Left hindlimb (tissue), 1 donor: ENCODE data around the gene ITK.
"Not testable (repeated sequence)": the region's sequence is repeated elsewhere in the genome, so short reads cannot be mapped to it uniquely, and the experiment has no call there.

Experiments
- DNase-seq: peaks from one replicate; pipeline ENCODE4 v3.0.0-alpha.2; 2018

The ITK gene

GRCh38 chr5:157213527-157214243 is 33.0 kb downstream of the ITK start:
- DNase-seq, result no peak

- DNase-seq, result no peak
These were observed 33.8 kb downstream of the ITK start for GRCh38 chr5:157214415-157214814.

DNA sequence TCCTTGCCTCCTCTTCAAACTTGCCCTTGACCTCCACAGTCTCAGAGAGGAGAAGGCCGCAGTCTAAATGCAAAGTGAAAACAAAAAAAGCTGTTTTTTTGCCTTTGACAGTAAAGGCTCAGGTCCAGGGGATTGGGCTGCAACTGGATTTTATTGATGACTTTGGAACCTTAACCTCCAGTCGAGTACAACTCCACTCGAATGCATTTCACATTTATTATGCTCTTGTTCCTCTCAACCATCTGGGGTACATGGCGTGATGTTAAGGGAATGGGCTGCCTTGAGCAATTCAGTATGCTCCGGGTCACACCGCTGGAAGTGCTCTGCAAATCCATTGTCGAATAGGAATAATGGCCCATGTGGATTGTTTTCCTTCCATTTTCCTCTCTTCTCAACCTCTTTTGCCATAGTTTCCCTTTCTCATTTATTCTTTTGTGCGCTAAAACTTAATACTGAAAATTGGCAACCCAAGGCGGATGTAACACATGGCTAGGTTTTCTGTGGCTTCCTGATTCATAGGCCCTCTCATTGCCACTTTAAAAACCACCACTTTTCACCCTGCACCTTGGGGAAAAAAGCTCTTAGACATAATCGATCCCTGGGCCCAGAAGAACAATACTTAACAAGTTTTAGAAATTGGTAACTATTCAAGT is 34.3 kb downstream of the ITK start:
- no peak for DNase-seq

- DNase-seq, result no peak
These were observed 35.0 kb downstream of the ITK start for GRCh38 chr5:157215514-157216167.

- DNase-seq, result no peak
These were observed 35.9 kb downstream of the ITK start for GRCh38 chr5:157216391-157217142.

DNA sequence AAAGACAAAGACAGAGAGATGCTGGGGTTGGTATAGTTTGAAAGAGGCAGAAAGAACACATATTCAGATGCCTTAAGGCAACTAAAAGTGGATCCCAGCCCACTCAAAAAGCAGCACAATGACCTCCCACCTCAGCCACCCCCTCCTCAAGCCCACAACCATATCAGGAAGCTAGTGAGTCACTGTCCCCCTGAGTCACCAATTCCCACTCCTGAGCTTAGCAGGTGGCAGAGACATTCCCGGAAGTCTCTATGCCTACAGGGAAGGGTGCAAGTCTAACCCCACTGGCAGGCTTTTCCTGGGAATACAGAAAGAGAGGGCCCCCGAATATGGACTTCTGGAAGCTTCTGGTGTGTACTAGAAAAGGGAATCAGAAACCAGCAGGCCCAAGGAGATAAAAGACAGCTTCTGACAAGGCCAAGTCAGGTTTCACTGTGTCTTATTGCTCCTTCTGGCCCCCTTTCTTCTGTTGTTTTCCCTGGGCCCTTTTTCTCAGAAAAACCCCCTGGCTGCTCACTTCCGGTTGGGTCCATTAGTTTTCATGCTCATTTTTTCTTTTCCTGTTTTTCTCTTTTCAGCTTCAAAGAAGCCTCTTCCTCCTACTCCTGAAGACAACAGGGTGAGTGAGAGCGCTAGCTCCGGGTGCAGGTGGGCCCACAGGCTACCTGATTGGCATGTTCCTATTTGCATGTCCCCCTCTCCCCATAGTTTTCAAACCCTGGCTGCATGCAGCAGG is 36.8 kb downstream of the ITK start:
- DNase-seq, result no peak

DNA sequence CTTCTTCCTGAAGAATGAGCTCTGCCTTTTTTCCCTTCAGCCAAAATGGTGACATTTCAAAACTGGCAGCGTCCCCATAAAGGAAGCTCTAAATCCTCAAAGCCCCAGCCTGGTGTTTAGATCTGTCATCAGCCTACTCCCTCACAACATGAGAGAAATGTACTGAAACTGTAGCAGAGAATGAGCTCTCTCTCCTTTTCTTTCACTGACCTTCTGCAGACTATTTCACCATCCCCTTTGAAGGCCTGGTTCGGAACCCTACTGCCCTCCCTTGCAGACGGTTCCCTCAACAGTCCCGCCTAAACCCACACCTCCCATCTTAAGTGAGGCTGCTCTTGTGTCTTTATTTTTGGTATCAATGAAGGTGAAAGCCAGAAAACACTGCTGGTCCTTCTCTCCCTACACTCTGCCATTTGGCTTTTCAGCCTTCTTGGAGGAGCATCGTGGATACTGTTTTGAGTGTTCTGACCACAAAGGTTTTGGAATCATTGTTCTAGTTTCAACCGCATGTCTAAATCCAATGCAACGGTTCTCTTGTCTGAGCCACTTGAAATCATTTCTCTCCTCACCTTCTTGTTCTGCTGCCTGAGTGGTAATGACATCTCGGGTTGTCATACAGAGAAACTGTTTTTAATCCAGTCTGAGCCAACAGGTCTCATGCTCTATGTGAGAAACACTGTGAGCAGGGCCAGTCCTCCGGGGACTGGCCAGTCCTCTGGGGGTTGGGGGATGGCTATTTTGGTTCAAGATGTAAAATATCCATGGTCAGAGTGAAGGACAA is 39.0 kb downstream of the ITK start:
- no peak for DNase-seq

DNA sequence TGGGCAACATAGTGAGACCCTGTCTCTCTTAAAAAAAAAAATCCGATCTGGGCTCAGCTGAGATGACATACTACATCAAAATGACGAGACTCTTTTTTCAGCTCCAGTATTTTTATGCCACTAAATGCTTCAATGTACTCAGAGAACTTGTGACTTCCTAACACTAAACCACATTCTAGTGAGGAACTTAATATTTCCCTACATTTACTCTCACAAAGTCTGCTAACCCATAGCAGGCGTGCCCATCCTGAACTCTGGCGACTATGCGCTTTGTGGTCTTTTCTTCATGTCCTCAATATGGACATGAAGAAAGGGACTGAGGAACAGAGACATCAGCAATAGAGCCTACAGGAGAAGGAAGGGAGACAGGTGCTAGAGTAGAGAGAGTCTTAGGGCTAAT is 41.3 kb downstream of the ITK start:
- no peak for DNase-seq

- DNase-seq, result no peak
These were observed 42.0 kb downstream of the ITK start for GRCh38 chr5:157222506-157223230.

- no peak for DNase-seq
These were observed 45.1 kb downstream of the ITK start for GRCh38 chr5:157225469-157226422.

- no peak for DNase-seq
These were observed 50.0 kb downstream of the ITK start for GRCh38 chr5:157230610-157231009.

DNA sequence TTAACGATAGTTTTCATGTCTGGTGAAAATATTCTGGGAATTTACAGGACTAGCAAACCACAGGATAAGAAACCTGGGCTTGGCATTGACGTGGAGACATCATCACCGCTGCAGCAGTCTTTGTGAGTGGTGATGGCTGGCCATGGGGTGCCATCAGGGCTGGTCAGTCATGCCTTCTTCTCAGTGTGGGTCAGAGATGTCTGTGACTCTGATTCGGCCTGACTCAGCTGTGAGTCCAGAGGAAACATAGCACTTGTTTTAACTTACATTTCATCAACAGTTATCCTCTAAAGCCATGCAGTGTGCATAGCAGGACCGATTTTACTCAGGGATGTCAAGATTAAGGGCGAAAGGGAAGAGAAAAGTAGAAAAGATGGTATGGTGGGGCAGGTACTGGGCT is 52.1 kb downstream of the ITK start:
- DNase-seq, result no peak

DNA sequence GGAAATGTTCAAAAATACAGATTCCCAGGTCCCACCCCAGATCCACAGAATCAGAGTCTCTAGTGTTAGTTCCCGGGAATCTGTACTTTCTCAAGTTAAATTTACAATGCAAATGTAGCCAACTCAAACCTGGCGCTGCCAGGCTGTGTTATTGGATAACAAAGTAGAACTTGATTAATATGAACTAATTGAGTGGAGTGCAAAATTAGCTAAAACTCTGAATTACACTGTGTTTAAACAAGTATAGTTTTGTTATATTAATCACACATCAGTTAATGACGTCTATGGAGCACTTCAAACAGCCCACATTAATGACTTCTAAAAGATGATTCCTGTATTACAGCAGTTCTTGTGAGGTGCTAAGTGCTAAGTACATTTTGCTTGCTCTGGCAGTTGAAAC is 52.9 kb downstream of the ITK start:
- no peak for DNase-seq

GRCh38 chr5:157236423-157236822 is 55.8 kb downstream of the ITK start:
- no peak for DNase-seq

DNA sequence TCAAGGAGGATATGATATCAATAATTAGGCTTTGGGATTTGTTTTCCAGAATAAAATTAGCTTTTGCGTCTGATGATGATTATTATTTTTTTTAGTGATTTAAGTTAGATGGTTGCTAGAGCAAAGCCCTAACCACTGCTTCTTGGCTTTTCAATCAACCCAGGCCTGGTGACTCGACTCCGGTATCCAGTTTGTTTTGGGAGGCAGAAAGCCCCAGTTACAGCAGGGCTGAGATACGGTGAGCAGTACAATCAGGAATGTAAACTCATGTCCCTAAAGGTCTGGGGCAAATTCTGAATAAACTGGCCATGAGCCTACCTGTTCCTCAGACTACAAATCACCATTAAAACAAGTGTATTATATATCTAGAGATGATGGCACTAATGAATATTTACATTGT is 60.8 kb downstream of the ITK start:
- DNase-seq, result no peak

GRCh38 chr5:157244704-157245103 is 64.1 kb downstream of the ITK start:
- DNase-seq, result not testable (repeated sequence)

GRCh38 chr5:157245476-157245875 is 64.8 kb downstream of the ITK start:
- DNase-seq, result no peak

DNA sequence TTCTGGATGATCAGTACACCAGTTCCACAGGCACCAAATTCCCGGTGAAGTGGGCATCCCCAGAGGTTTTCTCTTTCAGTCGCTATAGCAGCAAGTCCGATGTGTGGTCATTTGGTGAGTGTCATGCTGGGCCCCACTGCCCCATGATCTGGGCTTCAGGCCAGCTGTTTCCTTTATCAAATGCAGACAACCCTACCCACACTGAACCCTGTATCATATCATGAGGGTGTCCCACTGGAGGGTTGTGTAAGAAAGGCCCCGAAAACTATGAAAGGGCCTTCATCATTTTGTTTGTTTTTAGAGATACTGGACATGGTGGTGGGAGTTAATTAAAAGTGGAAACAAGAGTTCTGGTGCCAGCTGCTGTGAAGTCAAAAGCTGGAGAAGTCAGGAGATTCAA is 65.2 kb downstream of the ITK start:
- no peak for DNase-seq

- DNase-seq, result no peak
These were observed 66.6 kb downstream of the ITK start for GRCh38 chr5:157247267-157247666.
